Omental fat pad (tissue), 4 donors: Measurements from ENCODE around the gene PLS3. TPM values are rescaled to one million over a fixed set of nuclear protein-coding genes. Genes with fewer than 3 reads are reported as not detected.

Experiments used
- ATAC-seq: fragments of 150-250 bp; one replicate; pipeline ENCODE4 v1.9.1; 2016; ENCODE audit warnings: mild to moderate bottlenecking, moderate library complexity; ENCODE audit not compliant: low FRiP score
- DNase-seq: peaks from one replicate; pipeline ENCODE4 v3.0.0-alpha.2; 2019; ENCODE audit warnings: low spot score
- CTCF ChIP-seq, 3 donors: fragments of 450-650 bp; IDR thresholded peaks; one replicate each; pipeline ENCODE4 v1.5.1; 2016 to 2017; ENCODE audit warnings: antibody characterized with exemption in 3 of 3, mild to moderate bottlenecking in 3 of 3, moderate library complexity in 2 of 3
- total RNA-seq, 4 donors: library from RNA; depleted of rRNA; stranded (reverse); fragments of >200 nt; gene quantifications; one replicate each; pipeline ENCODE4 v1.1.0, GENCODE V29; 2016

Gene PLS3
- total RNA-seq, 4 donors from 2014 or later: 60.6 to 96.5 (median 63.0) TPM

GRCh38 chrX:115602729-115603389 lies 41.9 kb downstream of the PLS3 start:
- no peak for TF ChIP-seq CTCF (IDR thresholded peaks at IDR 0.05)
- no peak for DNase-seq
- no peak for ATAC-seq

- ATAC-seq (no peak), DNase-seq (no peak)
- no peak for TF ChIP-seq CTCF (IDR thresholded peaks at IDR 0.05)
Measured at GRCh38 chrX:115603534-115604074, 42.6 kb downstream of the PLS3 start.

GRCh38 chrX:115606861-115607260 lies 45.9 kb downstream of the PLS3 start:
- ATAC-seq (no peak), DNase-seq (no peak)
- no peak for TF ChIP-seq CTCF (IDR thresholded peaks at IDR 0.05)

GRCh38 chrX:115609621-115610020 lies 48.6 kb downstream of the PLS3 start:
- ATAC-seq: no peak
- no peak for DNase-seq
- no peak for TF ChIP-seq CTCF (IDR thresholded peaks at IDR 0.05)

- DNase-seq (no peak), ATAC-seq (no peak)
- no peak for TF ChIP-seq CTCF (IDR thresholded peaks at IDR 0.05)
Measured at GRCh38 chrX:115616943-115617563, 56.1 kb downstream of the PLS3 start.

GRCh38 chrX:115622534-115622933 lies 61.6 kb downstream of the PLS3 start:
- ATAC-seq (no peak), DNase-seq (no peak)
- TF ChIP-seq CTCF (IDR thresholded peaks at IDR 0.05): no peak

GRCh38 chrX:115624916-115625315 lies 63.9 kb downstream of the PLS3 start:
- no peak for TF ChIP-seq CTCF (IDR thresholded peaks at IDR 0.05)
- DNase-seq (no peak), ATAC-seq (no peak)
